GM12874 (cell line): Measurements from ENCODE around the gene EML4.
A peak's percentile ranks its signal among the peaks of the same experiment; 100 is the strongest.

Experiments used
- TF ChIP-seq, protein P1 (sequence below): IDR thresholded peaks from 2 replicates; pipeline ENCODE4 v1.5.1; 2011; ENCODE audit warnings: low read depth, mild to moderate bottlenecking, control low read depth, low read length, moderate library complexity; ENCODE audit not compliant: insufficient read depth

Gene EML4

DNA sequence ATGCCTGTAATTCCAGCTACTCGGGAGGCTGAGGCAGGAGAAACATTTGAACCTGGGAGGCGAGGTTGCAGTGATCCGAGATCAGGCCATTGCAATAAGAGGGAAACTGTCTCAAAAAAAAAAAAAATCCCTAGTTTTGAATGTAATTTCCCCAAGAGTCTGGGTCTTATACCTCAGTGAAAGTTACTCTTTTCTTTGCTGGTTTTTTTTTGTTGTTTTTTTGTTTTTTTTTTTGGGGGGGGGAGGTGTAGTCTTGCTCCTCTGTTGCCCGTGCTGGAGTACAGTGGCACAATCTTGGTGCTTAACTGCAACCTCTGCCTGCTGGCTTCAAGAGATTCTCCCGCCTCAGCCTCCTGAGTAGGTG lies 22.8 kb downstream of the EML4 start:
- TF ChIP-seq, protein P1, sequence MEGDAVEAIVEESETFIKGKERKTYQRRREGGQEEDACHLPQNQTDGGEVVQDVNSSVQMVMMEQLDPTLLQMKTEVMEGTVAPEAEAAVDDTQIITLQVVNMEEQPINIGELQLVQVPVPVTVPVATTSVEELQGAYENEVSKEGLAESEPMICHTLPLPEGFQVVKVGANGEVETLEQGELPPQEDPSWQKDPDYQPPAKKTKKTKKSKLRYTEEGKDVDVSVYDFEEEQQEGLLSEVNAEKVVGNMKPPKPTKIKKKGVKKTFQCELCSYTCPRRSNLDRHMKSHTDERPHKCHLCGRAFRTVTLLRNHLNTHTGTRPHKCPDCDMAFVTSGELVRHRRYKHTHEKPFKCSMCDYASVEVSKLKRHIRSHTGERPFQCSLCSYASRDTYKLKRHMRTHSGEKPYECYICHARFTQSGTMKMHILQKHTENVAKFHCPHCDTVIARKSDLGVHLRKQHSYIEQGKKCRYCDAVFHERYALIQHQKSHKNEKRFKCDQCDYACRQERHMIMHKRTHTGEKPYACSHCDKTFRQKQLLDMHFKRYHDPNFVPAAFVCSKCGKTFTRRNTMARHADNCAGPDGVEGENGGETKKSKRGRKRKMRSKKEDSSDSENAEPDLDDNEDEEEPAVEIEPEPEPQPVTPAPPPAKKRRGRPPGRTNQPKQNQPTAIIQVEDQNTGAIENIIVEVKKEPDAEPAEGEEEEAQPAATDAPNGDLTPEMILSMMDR = no peak

DNA sequence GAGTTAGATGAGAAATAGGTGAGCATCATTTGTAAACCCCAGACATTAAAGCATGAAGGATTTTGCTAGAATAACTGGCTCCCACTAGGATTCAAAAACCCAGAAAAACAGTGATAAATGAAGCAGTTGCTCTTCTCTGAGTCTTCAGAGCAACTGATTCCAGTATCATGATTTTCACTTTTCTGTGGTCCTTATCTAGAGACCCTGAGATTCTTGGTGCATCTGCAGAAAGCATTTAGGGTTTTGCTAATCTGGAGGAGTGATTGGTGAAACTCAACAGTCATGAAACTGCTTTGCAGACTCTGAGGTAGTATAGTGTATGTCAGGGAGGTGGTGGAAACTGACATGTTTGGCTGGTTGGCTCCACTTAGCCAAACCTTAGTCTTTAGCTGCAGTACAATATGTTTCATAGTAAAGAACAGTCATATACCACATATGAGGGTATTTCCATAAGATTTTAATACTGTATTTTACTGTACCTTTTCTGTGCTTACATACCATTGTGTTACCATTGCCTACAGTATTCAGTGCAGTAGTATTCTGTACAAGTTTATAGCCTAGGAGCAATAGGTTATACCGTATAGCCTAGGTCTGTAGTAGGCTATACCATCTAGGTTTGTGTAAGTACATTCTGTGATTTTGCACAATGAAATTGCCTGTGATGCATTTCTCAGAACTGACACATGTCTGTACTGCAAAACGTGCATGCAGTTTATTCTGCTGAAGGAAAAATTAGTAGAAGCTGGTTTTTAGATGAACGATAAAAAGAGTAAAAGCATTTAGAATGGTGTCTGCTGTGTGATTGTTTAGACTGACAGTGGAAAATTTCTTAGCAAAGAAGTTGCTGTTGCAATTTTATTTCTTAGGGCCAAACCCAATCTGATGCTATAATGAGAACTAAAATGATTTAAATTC lies 23.8 kb downstream of the EML4 start:
- TF ChIP-seq, protein P1 = no peak

DNA sequence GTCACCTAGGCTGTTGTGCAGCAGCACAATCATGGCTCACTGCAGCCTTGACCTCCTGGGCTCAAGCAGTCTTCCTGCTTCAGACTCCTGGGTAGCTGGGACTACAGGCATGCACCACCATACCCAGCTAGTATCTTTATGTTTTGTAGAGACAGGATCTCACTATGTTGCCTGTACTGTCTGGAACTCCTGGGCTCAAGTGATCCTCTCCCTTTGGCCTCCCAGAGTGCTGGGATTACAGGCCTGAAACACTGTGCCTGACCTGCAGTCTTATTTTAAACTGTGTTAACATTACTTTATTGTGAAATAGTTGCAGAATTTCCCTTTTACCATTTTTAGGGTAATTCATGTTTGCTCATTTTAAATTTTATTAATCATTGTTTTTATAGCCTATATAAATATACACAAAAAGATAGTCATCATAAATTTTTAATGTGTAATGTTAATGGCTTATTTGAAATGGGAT lies 24.6 kb downstream of the EML4 start:
- TF ChIP-seq, protein P1 = no peak

DNA sequence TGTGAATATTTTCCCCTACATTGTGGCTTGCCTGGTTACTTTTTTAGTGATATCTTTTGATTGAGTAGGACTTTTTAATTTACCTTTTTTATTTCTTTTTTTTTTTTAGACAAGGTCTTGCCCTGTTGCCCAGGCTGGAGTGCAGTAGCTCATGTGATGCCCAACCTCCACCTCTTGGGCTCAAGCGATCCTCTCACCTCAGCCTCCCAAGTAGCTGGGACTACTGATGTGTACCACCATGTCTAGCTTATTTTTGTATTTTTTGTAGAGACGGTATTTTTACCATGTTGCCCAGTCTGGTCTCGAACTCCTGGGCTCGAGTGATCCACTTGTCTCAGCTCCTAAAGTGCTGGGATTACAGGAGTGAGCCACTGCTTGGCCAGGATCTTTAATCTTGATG lies 25.3 kb downstream of the EML4 start:
- TF ChIP-seq, protein P1 = no peak

DNA sequence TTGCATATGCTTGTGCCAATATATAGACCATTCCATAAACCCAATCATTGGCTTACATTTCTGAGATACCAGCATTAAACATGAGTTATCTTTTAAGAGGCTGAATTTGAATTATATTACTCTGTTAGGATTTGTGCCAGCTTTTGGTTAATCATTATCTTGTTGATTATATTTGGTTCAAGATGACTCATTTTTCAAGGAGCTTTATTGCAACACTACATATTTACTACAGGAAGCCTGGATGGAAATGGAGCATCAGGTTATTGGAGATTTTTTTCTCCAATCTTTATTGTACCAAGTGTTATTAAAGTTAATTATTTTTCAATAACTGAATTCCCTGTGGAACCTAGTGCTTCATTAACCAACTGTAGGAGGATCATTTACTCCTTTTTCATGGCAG lies 26.4 kb downstream of the EML4 start:
- TF ChIP-seq, protein P1 = no peak

DNA sequence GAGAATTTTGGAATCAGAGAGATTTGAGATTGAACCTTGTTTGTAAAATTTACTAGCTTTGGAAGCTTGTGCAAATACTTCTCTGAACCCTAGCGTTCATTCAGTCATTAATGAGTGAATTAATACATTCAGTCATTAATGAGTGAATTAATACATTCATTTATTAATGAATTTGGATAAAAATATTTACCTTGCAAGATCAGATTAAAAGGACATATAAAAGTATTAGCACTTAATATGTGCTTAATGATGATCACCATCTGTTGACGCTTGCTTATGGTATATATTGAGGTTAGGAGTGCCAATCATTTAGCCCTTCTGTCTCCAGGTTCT lies 26.9 kb downstream of the EML4 start:
- TF ChIP-seq, protein P1 = no peak

DNA sequence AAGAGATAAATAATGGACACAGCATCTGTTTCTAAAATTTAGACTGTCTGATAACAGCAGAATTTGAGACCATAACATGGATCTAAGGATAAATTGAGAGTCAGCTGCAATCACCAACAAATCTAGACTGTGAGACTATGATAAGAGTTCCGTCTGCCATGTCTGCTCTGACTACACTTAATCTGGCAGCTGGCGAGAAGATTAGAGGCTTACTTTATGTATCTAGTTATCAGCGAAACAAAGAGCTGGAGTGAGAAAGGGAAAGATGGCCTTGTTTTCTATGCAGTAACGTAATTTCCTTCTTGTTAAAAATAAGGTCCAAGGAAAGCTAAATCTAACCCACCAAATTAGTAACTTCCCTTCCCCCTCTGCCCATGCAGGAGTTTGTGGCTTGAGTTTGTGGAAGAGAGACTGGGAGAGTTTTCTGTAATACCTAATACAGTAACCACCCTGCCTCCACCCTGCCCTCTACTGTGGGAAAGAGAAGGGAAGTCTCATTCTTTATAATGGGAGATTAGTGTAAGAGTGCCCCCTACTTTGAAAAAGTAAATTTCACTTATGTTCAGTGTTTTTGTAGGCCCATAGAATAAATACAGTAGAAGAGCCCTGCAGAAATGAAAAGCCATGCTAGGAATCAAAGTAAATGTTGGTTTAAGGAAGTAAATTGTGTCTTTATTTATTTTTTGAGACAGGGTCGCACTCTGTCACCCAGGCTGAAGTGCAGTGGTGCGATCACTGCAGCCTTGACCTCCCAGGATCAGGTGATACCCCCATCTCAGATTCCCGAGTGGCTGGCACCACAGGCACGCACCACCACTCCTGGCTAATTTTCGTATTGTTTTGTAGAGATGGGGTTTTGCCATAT lies 27.5 kb downstream of the EML4 start:
- TF ChIP-seq, protein P1 = peak; percentile 34; the same call in 1 of the 2 replicates
